Measurements from ENCODE around the gene PECR.

GRCh38 chr2:215994911-215995310 lies 86.7 kb downstream of the PECR start:
- no peak for TF ChIP-seq EZH2 (IDR thresholded peaks at IDR 0.05)
- TF ChIP-seq POLR2AphosphoS5 (IDR thresholded peaks at IDR 0.05; ENCODE audit: borderline replicate concordance, low read depth, low read length): no peak
- no peak for TF ChIP-seq FOXP2 (optimal IDR thresholded peaks at IDR 0.05; ENCODE audit: control extremely low read depth, extremely low read length, insufficient read depth)
